Osteoblast (primary cell): Measurements from ENCODE around the gene ITPR1. TPM values are rescaled to one million over a fixed set of nuclear protein-coding genes. Genes with fewer than 3 reads are reported as not detected.

ENCODE experiments used
- DNase-seq: peaks from one replicate; pipeline ENCODE4 v3.0.0; 2011; ENCODE audit warnings: low spot score, mixed read lengths; ENCODE audit not compliant: insufficient read length; ENCODE audit errors: missing footprints
- H2AFZ ChIP-seq: 2 replicates; pipeline ENCODE4 v1.6.0; 2011; ENCODE audit warnings: mild to moderate bottlenecking, low read length
- H3K27ac ChIP-seq: 2 replicates; pipeline ENCODE4 v1.5.1; 2011; ENCODE audit warnings: mild to moderate bottlenecking, low read depth, low read length, moderate library complexity
- H3K27me3 ChIP-seq: 2 replicates; pipeline ENCODE4 v1.6.0; 2012; ENCODE audit warnings: mild to moderate bottlenecking, control low read depth, inconsistent platforms, low read length, moderate library complexity; ENCODE audit not compliant: insufficient read depth
- H3K36me3 ChIP-seq: 2 replicates; pipeline ENCODE4 v1.5.1; 2011; ENCODE audit warnings: mild to moderate bottlenecking, low read length, control low read depth, moderate library complexity; ENCODE audit not compliant: insufficient read depth
- H3K4me1 ChIP-seq: 2 replicates; pipeline ENCODE4 v1.5.1; 2011; ENCODE audit warnings: mild to moderate bottlenecking, low read length, control low read depth, moderate library complexity; ENCODE audit not compliant: insufficient read depth
- H3K4me2 ChIP-seq: 2 replicates; pipeline ENCODE4 v1.6.0; 2011; ENCODE audit warnings: mild to moderate bottlenecking, low read length; ENCODE audit not compliant: insufficient read depth
- H3K4me3 ChIP-seq: fragments of 200-600 bp; sonication (generic); 3 replicates; pipeline ENCODE4 v1.5.1; 2012; ENCODE audit warnings: mild to moderate bottlenecking, low read length, inconsistent platforms; ENCODE audit not compliant: insufficient read depth
- H3K79me2 ChIP-seq: 2 replicates; pipeline ENCODE4 v1.6.0; 2012; ENCODE audit warnings: mild to moderate bottlenecking, low read length, control low read depth, inconsistent platforms; ENCODE audit not compliant: insufficient read depth
- H3K9me3 ChIP-seq: 2 replicates; pipeline ENCODE4 v1.5.1; 2011; ENCODE audit warnings: low read depth, low read length, control low read depth
- H4K20me1 ChIP-seq: 2 replicates; pipeline ENCODE4 v1.6.0; 2012; ENCODE audit warnings: mild to moderate bottlenecking, low read length, control low read depth; ENCODE audit not compliant: insufficient read depth
- CTCF ChIP-seq: IDR thresholded peaks from 2 replicates; pipeline ENCODE4 v1.5.1; 2011; ENCODE audit warnings: mild to moderate bottlenecking, low read depth, low read length, moderate library complexity; ENCODE audit errors: extremely low read depth
- total RNA-seq: library from RNA; depleted of rRNA; stranded (reverse); fragments of >200 nt; gene quantifications from 2 replicates; pipeline ENCODE4 v1.2.3, GENCODE V29; 2012

Gene ITPR1
- total RNA-seq, 1 donor = 16.6 TPM

- no peak overlapping the region for H3K4me2 ChIP-seq
- TF ChIP-seq CTCF = no peak
- no peaks in the 10 kb centered on the region for H3K36me3 ChIP-seq
- H3K79me2 ChIP-seq = no peaks in the 10 kb centered on the region
- no peaks in the 10 kb centered on the region for H3K27me3 ChIP-seq
- no peak overlapping the region for H3K4me3 ChIP-seq
- DNase-seq = no peak
- no peaks in the 10 kb centered on the region for H3K9me3 ChIP-seq
- H3K4me1 ChIP-seq = peaks cover 4% of the 10 kb centered on the region
- H3K27ac ChIP-seq = no peak overlapping the region
- no peak overlapping the region for H2AFZ ChIP-seq
- no peaks in the 10 kb centered on the region for H4K20me1 ChIP-seq
These were observed 84.6 kb downstream of the ITPR1 start for GRCh38 chr3:4577721-4578120.

GRCh38 chr3:4580346-4581123, 87.4 kb downstream of the ITPR1 start:
- H2AFZ ChIP-seq = no peak overlapping the region
- no peak for DNase-seq
- no peaks in the 10 kb centered on the region for H4K20me1 ChIP-seq
- H3K27me3 ChIP-seq = no peaks in the 10 kb centered on the region
- no peak overlapping the region for H3K4me3 ChIP-seq
- no peaks in the 10 kb centered on the region for H3K79me2 ChIP-seq
- H3K4me1 ChIP-seq = peaks cover 26% of the 10 kb centered on the region
- no peak overlapping the region for H3K27ac ChIP-seq
- no peaks in the 10 kb centered on the region for H3K9me3 ChIP-seq
- no peak overlapping the region for H3K4me2 ChIP-seq
- no peak for TF ChIP-seq CTCF
- H3K36me3 ChIP-seq = no peaks in the 10 kb centered on the region

GRCh38 chr3:4581124-4581424, 87.9 kb downstream of the ITPR1 start:
- Histone ChIP-seq H3K4me1 (peaks cover 26% of the 10 kb centered on the region), H4K20me1 (no peaks in the 10 kb centered on the region), H3K9me3 (no peaks in the 10 kb centered on the region), H3K4me2 (no peak overlapping the region), H3K79me2 (no peaks in the 10 kb centered on the region), H2AFZ (no peak overlapping the region), H3K27ac (no peak overlapping the region), H3K4me3 (no peak overlapping the region), H3K27me3 (no peaks in the 10 kb centered on the region), H3K36me3 (no peaks in the 10 kb centered on the region)
- no peak for TF ChIP-seq CTCF
- DNase-seq = no peak

- Histone ChIP-seq H4K20me1 (no peaks in the 10 kb centered on the region), H3K27me3 (no peaks in the 10 kb centered on the region), H3K4me1 (peaks cover 26% of the 10 kb centered on the region), H3K36me3 (no peaks in the 10 kb centered on the region), H3K9me3 (no peaks in the 10 kb centered on the region), H2AFZ (no peak overlapping the region), H3K27ac (no peak overlapping the region), H3K79me2 (no peaks in the 10 kb centered on the region), H3K4me3 (no peak overlapping the region), H3K4me2 (no peak overlapping the region)
- no peak for DNase-seq
- no peak for TF ChIP-seq CTCF
These were observed 88.3 kb downstream of the ITPR1 start for GRCh38 chr3:4581498-4581897.
